GM10248 (cell line): ENCODE measurements around the gene RPUSD3.

ENCODE experiments used
- CTCF ChIA-PET: fragments of 300-600 bp; sonication (Branson Sonifier 250); formaldehyde crosslinking; extraction: SDS; loops from one replicate; lab custom pipeline; 2021; ENCODE audit warnings: antibody characterized with exemption; lab: Yijun Ruan, JAX
- POLR2A ChIA-PET: fragments of 350-650 bp; sonication (Branson Sonifier 250); formaldehyde crosslinking; extraction: SDS; loops from one replicate; lab custom pipeline; 2020; ENCODE audit warnings: antibody characterized with exemption; lab: Yijun Ruan, JAX
- DNase-seq: peaks from one replicate; pipeline ENCODE4 v3.0.0; 2012; ENCODE audit errors: extremely low spot score
- CTCF ChIP-seq: IDR thresholded peaks from 2 replicates; pipeline ENCODE4 v1.5.1; 2012; ENCODE audit warnings: mild to moderate bottlenecking, low read depth; ENCODE audit errors: extremely low read depth, missing control alignments, control extremely low read depth

RPUSD3 gene

DNA sequence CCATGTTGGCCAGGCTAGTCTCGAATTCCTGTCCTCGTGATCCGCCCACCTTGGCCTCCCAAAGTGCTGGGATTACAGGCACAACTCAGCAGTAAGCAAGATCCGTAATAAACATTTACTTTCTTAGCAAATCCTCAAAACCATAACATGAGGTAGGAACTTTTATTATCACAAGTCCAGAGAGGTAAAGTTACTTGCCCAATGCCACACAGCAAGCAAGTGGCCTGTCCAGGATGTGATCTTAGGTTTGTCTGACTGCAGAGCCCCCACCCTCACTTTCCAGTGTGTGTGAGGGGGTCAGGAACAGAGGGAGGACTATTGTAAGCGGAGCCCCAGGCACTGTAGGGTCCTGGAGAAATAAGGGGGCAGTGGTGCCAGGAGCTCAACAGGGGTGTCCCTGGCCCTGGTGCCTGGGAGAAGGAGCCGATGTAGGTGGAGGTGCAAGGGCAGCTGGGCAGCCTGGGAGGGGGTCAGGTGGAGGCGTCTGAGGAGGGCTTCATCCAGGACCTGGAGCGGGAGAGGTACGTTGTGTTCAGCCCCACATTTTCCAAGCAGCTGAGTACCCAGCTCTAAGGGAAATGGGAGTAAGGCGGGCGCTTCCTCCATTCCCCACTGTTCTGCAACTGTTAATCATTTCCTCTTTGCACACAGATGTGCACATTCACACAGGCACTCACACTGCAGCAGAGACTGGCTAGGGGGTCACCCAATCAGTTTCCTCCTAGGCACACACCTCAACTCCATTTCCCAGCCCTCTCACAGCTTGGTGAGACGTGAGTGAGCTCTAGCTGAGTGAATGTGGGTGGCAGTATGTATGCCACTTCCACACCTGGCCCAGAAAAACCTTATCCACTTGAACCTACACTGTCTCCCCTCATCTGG, 5.9 kb downstream of the RPUSD3 start:
- POLR2A ChIA-PET = interaction anchor here (1.2 kb wide), 1 partner anchor 95 kb away, joined by 3 read pairs; the partner anchor contains the start of gene CRELD1
- no peak for TF ChIP-seq CTCF
- CTCF ChIA-PET = interaction anchor here (1.1 kb wide), 1 partner anchor 42 kb away, joined by 3 read pairs; the partner anchor contains the start of gene CIDEC
- no peak for DNase-seq

DNA sequence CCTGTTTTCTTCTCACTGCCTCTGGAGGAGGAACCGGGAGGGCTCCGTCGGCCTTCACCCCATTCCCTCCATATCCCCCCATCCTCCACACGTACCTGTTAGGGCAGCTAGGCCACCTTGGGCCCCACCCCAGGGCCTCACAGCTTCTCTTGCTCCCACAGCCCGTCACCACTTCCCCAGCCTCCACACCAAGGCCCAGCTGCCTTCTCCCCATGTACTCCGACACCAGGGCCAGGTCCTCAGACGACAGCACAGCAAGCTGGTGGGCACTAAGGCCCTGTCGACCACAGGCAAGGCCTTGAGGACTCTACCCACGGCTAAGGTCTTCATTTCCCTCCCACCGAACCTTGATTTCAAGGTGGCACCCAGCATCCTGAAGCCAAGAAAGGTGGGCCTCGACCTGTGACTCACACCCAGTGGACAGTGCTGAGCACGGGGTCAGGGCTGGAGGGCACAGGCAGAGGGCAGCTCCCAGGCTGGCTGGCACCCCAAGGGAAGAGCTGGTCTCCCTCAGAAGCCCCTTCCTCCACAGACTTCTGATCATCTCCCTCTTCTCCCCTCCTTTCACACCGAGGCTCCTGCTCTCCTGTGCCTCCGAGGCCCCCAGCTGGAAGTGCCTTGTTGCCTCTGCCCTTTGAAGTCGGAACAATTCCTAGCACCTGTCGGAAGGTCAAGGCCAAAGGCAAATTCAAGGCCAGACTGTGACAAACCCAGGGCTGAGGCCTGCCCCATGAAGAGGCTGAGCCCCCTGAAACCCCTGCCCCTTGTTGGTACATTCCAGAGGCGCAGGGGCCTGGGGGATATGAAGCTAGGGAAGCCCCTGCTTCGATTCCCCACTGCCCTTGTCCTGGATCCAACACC, 9.1 kb downstream of the RPUSD3 start:
- no peak for TF ChIP-seq CTCF
- no peak for DNase-seq
- CTCF ChIA-PET = interaction anchor here (1.5 kb wide), 1 partner anchor 8 kb away, joined by 3 read pairs; no protein-coding TSS in a partner anchor
- POLR2A ChIA-PET = interaction anchor here (0.6 kb wide), 1 partner anchor 141 kb away, joined by 10 read pairs; no protein-coding TSS in a partner anchor

DNA sequence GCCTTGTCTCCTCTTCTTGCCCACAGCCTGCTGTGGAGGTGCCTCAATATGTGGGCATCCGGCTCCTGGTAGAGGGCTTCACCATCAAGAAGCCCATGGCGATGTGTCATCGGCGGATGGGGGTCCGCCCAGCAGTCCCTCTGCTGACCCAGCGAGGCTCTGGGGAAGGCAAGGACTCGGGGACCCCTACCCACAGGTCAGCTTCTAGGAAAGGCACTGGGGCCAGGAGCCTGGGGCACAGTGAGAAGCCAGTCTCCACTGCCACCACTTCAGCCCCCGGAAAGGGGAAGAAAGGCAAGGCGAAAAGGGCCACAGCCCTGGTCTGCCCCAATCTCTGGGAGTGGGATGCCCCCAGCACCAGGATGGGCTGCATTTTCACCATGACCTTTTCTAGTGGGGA, 10.7 kb downstream of the RPUSD3 start:
- no peak for DNase-seq
- ChIA-PET CTCF (interaction anchor here (2.0 kb wide), 1 partner anchor 8 kb away, joined by 6 read pairs; no protein-coding TSS in a partner anchor), POLR2A (no interaction called here)
- TF ChIP-seq CTCF = no peak

DNA sequence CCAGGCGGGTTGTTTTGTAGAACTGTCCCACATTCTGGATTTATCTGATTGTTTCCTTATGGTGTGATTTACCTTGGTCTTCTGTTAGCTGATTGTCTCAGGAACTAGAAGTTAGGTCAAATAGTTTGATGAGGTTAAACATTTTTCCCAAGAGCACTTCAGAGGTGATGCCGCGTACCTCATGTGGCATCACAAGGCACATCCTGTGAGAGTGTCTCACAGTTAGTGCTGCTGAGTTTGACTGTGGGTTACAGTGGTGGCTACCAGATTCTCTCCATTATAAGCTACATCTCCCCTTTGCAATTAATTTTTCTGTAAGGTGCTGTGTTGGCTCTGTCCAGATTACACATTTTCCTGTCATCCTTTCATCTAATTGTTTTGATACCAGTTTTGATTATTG, 12.6 kb downstream of the RPUSD3 start:
- no peak for DNase-seq
- ChIA-PET POLR2A (no interaction called here), CTCF (interaction anchor here (1.1 to 2.0 kb wide), 5 partner anchors 10 to 107 kb away, joined by 3 to 6 read pairs (median 4); no protein-coding TSS in a partner anchor)
- no peak for TF ChIP-seq CTCF

GRCh38 chr3:9828801-9829755, 14.7 kb downstream of the RPUSD3 start:
- no peak for TF ChIP-seq CTCF
- DNase-seq = no peak
- CTCF ChIA-PET = interaction anchor here (0.8 to 1.3 kb wide), 2 partner anchors 11 to 12 kb away, joined by 4 to 5 read pairs; no protein-coding TSS in a partner anchor
- POLR2A ChIA-PET = no interaction called here
